Measurements from ENCODE around the gene PTAFR. TPM values are rescaled to one million over a fixed set of nuclear protein-coding genes. Genes with fewer than 3 reads are reported as not detected.

The PTAFR gene
- total RNA-seq, 1 experiment from 2014 or later: 74.2 TPM

DNA sequence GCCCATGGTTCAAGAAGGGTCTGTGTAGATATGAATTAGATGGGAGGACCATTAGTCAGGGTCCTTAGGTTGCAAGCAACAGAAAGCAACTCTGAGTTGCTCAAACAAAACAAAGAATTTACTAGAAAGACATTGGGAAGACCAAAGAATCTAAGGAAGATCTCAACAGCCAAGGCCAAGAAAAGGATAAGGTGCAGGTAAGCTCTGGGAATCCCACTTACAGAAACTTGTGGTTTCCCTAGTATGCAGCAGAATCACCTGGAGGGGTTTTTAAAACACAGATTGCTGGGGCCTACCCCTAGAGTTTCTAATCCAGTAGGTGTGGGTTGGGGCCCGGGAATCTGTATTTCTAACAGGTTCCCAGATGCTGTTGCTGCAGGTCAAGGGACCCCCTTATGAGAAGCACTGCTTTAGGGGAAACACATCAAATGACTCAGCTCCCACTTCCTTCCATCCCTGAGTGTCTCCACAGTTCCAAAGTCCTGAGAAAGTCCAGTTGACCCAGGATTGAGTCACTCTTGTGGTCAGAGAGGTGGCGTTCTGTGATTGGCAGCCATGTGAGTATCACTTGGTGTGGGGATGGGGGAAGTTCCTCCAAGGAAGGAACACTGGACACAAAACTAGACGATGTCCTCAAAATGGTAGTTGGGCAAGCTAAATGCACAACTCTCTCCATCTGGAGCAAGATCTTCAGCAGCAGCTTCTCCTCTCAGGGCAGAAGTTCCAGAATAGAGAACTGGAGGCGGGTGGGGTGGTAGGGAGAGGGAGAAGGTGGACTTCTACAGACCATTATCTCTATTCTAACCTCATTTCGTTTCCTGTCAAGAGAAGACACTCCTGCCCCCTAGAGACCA, 63.9 kb downstream of the PTAFR start:
- DNase-seq: peak; percentile 55
- H3K4me2 ChIP-seq (ENCODE audit: low read depth, low read length, poor library complexity, severe bottlenecking): no peak overlapping the region

GRCh38 chr1:28111157-28111556, 65.3 kb downstream of the PTAFR start:
- DNase-seq: peak; percentile 52
- Histone ChIP-seq H3K79me2 (ENCODE audit: low read length) (no peaks in the 10 kb centered on the region), H3K27me3 (ENCODE audit: low read length) (no peaks in the 10 kb centered on the region), H3K9ac (ENCODE audit: low read length) (no peak overlapping the region), H3K4me2 (ENCODE audit: low read depth, low read length, poor library complexity, severe bottlenecking) (no peak overlapping the region), H4K20me1 (ENCODE audit: insufficient read depth, low read depth, low read length) (no peaks in the 10 kb centered on the region), H3K9me2 (replicated peaks; ENCODE audit: insufficient read depth, low read length) (no peaks in the 10 kb centered on the region), H3K4me1 (ENCODE audit: low read length) (peaks cover 10% of the 10 kb centered on the region), H3K27ac (ENCODE audit: low read length) (no peak overlapping the region), H3K36me3 (ENCODE audit: insufficient read depth, low read length) (no peaks in the 10 kb centered on the region), H3K4me3 (ENCODE audit: low read length) (no peak overlapping the region), H3K9me3 (ENCODE audit: low read length) (no peaks in the 10 kb centered on the region), H2AFZ (ENCODE audit: low read length) (no peak overlapping the region)

More for the DNA sequence above, 63.9 kb downstream of the PTAFR start:
- H3K9me2 ChIP-seq (replicated peaks; ENCODE audit: insufficient read depth, low read length): no peaks in the 10 kb centered on the region
- H3K9ac ChIP-seq (ENCODE audit: low read length): no peak overlapping the region
- H4K20me1 ChIP-seq (ENCODE audit: insufficient read depth, low read depth, low read length): no peaks in the 10 kb centered on the region
- H3K9me3 ChIP-seq (ENCODE audit: low read length): no peaks in the 10 kb centered on the region
- H3K27me3 ChIP-seq (ENCODE audit: low read length): no peaks in the 10 kb centered on the region
- H3K4me1 ChIP-seq (ENCODE audit: low read length): peaks cover 10% of the 10 kb centered on the region
- H3K36me3 ChIP-seq (ENCODE audit: insufficient read depth, low read length): no peaks in the 10 kb centered on the region
- H3K79me2 ChIP-seq (ENCODE audit: low read length): no peaks in the 10 kb centered on the region
- H3K4me3 ChIP-seq (ENCODE audit: low read length): no peak overlapping the region
- H3K27ac ChIP-seq (ENCODE audit: low read length): no peak overlapping the region
- H2AFZ ChIP-seq (ENCODE audit: low read length): no peak overlapping the region

- no peak overlapping the region for H3K4me2 ChIP-seq (ENCODE audit: low read depth, low read length, poor library complexity, severe bottlenecking)
- peaks cover 10% of the 10 kb centered on the region for H3K4me1 ChIP-seq (ENCODE audit: low read length)
- no peaks in the 10 kb centered on the region for H3K27me3 ChIP-seq (ENCODE audit: low read length)
- H3K9ac ChIP-seq (ENCODE audit: low read length): no peak overlapping the region
- H3K9me2 ChIP-seq (replicated peaks; ENCODE audit: insufficient read depth, low read length): no peaks in the 10 kb centered on the region
- no peak overlapping the region for H3K27ac ChIP-seq (ENCODE audit: low read length)
- H3K36me3 ChIP-seq (ENCODE audit: insufficient read depth, low read length): no peaks in the 10 kb centered on the region
- no peak for DNase-seq
- H3K9me3 ChIP-seq (ENCODE audit: low read length): no peaks in the 10 kb centered on the region
- H4K20me1 ChIP-seq (ENCODE audit: insufficient read depth, low read depth, low read length): no peaks in the 10 kb centered on the region
- no peak overlapping the region for H3K4me3 ChIP-seq (ENCODE audit: low read length)
- no peak overlapping the region for H2AFZ ChIP-seq (ENCODE audit: low read length)
- H3K79me2 ChIP-seq (ENCODE audit: low read length): no peaks in the 10 kb centered on the region
Observed at GRCh38 chr1:28110555-28110954, 65.9 kb downstream of the PTAFR start.

DNA sequence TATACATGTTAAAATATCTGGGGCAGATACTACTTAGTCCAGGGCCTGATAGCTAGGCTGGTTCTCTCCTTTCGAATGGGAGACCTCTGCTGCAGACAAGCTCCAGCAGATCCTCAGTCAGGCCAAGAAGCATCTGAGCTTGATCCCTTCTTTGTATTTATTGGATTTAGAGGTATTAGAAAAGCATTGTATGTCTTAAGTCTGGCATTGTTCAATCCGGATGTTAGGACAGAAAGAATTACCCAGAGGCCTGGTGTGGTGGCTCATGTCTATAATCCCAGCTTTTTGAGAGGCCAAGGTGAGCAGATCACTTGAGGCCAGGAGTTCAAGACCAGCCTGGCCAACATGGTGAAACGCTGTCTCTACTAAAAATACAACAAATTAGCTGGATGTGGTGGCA, 66.9 kb downstream of the PTAFR start:
- no peak for DNase-seq
- H3K4me2 ChIP-seq (ENCODE audit: low read depth, low read length, poor library complexity, severe bottlenecking): no peak overlapping the region
- H3K9me3 ChIP-seq (ENCODE audit: low read length): no peaks in the 10 kb centered on the region

DNA sequence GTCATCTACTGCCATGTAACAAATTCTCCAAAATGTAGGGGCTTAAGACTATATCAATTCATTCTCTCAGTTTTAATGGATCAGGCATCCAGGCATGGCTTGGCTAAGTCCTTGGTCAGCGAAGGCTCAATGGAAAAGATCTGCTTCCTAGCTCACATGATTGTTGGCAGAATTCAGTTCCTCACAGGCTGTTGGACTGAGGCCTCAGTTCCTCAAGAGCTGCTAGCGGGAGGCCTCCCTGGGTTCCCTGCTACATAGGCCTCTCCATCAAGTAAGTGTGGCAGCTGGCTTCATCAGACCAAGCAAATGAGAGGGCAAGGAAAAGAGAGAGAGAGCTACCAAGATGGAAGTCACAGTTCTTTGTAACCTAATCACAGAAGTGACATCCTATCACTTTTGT, 68.5 kb downstream of the PTAFR start:
- Histone ChIP-seq H3K9me2 (replicated peaks; ENCODE audit: insufficient read depth, low read length) (no peaks in the 10 kb centered on the region), H2AFZ (ENCODE audit: low read length) (no peak overlapping the region), H3K4me1 (ENCODE audit: low read length) (peaks cover 10% of the 10 kb centered on the region), H3K4me3 (ENCODE audit: low read length) (no peak overlapping the region), H3K36me3 (ENCODE audit: insufficient read depth, low read length) (no peaks in the 10 kb centered on the region), H3K4me2 (ENCODE audit: low read depth, low read length, poor library complexity, severe bottlenecking) (no peak overlapping the region), H3K27ac (ENCODE audit: low read length) (no peak overlapping the region), H3K9ac (ENCODE audit: low read length) (no peak overlapping the region), H3K9me3 (ENCODE audit: low read length) (no peaks in the 10 kb centered on the region), H3K79me2 (ENCODE audit: low read length) (no peaks in the 10 kb centered on the region), H3K27me3 (ENCODE audit: low read length) (no peaks in the 10 kb centered on the region), H4K20me1 (ENCODE audit: insufficient read depth, low read depth, low read length) (no peaks in the 10 kb centered on the region)
- DNase-seq: no peak

More for the DNA sequence above, 66.9 kb downstream of the PTAFR start:
- no peak overlapping the region for H2AFZ ChIP-seq (ENCODE audit: low read length)
- H4K20me1 ChIP-seq (ENCODE audit: insufficient read depth, low read depth, low read length): no peaks in the 10 kb centered on the region
- no peaks in the 10 kb centered on the region for H3K36me3 ChIP-seq (ENCODE audit: insufficient read depth, low read length)
- H3K79me2 ChIP-seq (ENCODE audit: low read length): no peaks in the 10 kb centered on the region
- H3K9ac ChIP-seq (ENCODE audit: low read length): no peak overlapping the region
- H3K4me1 ChIP-seq (ENCODE audit: low read length): peaks cover 10% of the 10 kb centered on the region
- no peak overlapping the region for H3K4me3 ChIP-seq (ENCODE audit: low read length)
- no peak overlapping the region for H3K27ac ChIP-seq (ENCODE audit: low read length)
- no peaks in the 10 kb centered on the region for H3K9me2 ChIP-seq (replicated peaks; ENCODE audit: insufficient read depth, low read length)
- no peaks in the 10 kb centered on the region for H3K27me3 ChIP-seq (ENCODE audit: low read length)

DNA sequence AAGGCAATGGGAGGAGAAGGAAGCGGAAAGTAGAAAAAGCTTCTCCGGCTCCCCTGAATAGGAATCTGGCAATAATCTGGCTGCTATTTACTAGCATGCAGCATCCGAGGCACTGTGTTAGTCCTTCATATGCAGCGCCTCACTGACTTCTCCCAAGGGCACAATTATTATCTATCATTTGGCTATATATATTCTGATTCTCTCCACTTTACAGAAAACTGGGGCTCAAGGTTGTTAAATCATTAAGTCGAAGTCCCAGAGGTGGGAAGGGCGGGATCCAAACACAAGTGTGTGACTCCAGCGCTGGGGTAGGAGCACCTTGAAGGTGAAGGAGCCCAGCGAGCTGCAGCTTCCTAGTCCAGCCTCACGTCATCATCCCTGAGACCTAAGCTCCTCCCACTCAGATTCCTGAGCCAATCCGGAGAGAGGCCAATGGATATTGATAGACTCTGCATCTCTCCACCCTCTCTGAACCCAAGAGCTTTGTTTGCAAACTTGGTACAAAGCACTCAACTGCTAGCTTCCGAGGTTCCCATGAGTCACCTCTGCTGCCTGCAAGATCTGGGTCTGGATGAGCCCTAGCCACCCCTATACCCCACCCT, 71.5 kb downstream of the PTAFR start:
- Histone ChIP-seq H3K4me2 (ENCODE audit: low read depth, low read length, poor library complexity, severe bottlenecking) (no peak overlapping the region), H3K4me1 (ENCODE audit: low read length) (no peaks in the 10 kb centered on the region), H4K20me1 (ENCODE audit: insufficient read depth, low read depth, low read length) (no peaks in the 10 kb centered on the region), H3K9ac (ENCODE audit: low read length) (no peak overlapping the region), H3K79me2 (ENCODE audit: low read length) (no peaks in the 10 kb centered on the region), H3K4me3 (ENCODE audit: low read length) (no peak overlapping the region), H3K9me3 (ENCODE audit: low read length) (no peaks in the 10 kb centered on the region), H2AFZ (ENCODE audit: low read length) (no peak overlapping the region), H3K9me2 (replicated peaks; ENCODE audit: insufficient read depth, low read length) (no peaks in the 10 kb centered on the region), H3K36me3 (ENCODE audit: insufficient read depth, low read length) (no peaks in the 10 kb centered on the region), H3K27ac (ENCODE audit: low read length) (no peak overlapping the region), H3K27me3 (ENCODE audit: low read length) (no peaks in the 10 kb centered on the region)
- peak; percentile 49 for DNase-seq

- no peaks in the 10 kb centered on the region for H3K79me2 ChIP-seq (ENCODE audit: low read length)
- no peak overlapping the region for H3K27ac ChIP-seq (ENCODE audit: low read length)
- DNase-seq: no peak
- H2AFZ ChIP-seq (ENCODE audit: low read length): no peak overlapping the region
- no peak overlapping the region for H3K4me3 ChIP-seq (ENCODE audit: low read length)
- H3K9ac ChIP-seq (ENCODE audit: low read length): no peak overlapping the region
- H3K27me3 ChIP-seq (ENCODE audit: low read length): no peaks in the 10 kb centered on the region
- H3K36me3 ChIP-seq (ENCODE audit: insufficient read depth, low read length): no peaks in the 10 kb centered on the region
- H3K4me1 ChIP-seq (ENCODE audit: low read length): no peaks in the 10 kb centered on the region
- H3K4me2 ChIP-seq (ENCODE audit: low read depth, low read length, poor library complexity, severe bottlenecking): no peak overlapping the region
- no peaks in the 10 kb centered on the region for H3K9me3 ChIP-seq (ENCODE audit: low read length)
- no peaks in the 10 kb centered on the region for H4K20me1 ChIP-seq (ENCODE audit: insufficient read depth, low read depth, low read length)
- no peaks in the 10 kb centered on the region for H3K9me2 ChIP-seq (replicated peaks; ENCODE audit: insufficient read depth, low read length)
Observed at GRCh38 chr1:28102189-28102588, 74.3 kb downstream of the PTAFR start.

GRCh38 chr1:28099050-28099769, 77.3 kb downstream of the PTAFR start:
- Histone ChIP-seq H3K9me2 (replicated peaks; ENCODE audit: insufficient read depth, low read length) (no peaks in the 10 kb centered on the region), H3K9me3 (ENCODE audit: low read length) (no peaks in the 10 kb centered on the region), H3K4me3 (ENCODE audit: low read length) (no peak overlapping the region), H3K27me3 (ENCODE audit: low read length) (no peaks in the 10 kb centered on the region), H3K4me2 (ENCODE audit: low read depth, low read length, poor library complexity, severe bottlenecking) (no peak overlapping the region), H3K4me1 (ENCODE audit: low read length) (no peaks in the 10 kb centered on the region), H3K79me2 (ENCODE audit: low read length) (no peaks in the 10 kb centered on the region), H2AFZ (ENCODE audit: low read length) (no peak overlapping the region), H3K27ac (ENCODE audit: low read length) (no peak overlapping the region), H4K20me1 (ENCODE audit: insufficient read depth, low read depth, low read length) (no peaks in the 10 kb centered on the region), H3K9ac (ENCODE audit: low read length) (no peak overlapping the region), H3K36me3 (ENCODE audit: insufficient read depth, low read length) (no peaks in the 10 kb centered on the region)
- no peak for DNase-seq
